PC-3 (cell line): Measurements from ENCODE around the gene SHF.

Experiments used
- CTCF ChIP-seq: fragments of 300-600 bp; sonication (generic); conservative IDR thresholded peaks from 2 replicates; pipeline ENCODE4 v1.5.1; 2017; ENCODE audit warnings: antibody characterized with exemption, low read depth, mild to moderate bottlenecking, low read length
- EZH2 ChIP-seq: fragments of 300-600 bp; sonication (generic); IDR thresholded peaks from one replicate; pipeline ENCODE4 v1.6.1; 2017; ENCODE audit warnings: antibody characterized with exemption, mild to moderate bottlenecking, low read length; ENCODE audit not compliant: unreplicated experiment
- EZH2phosphoT487 ChIP-seq: fragments of 300-600 bp; sonication (generic); IDR thresholded peaks from 2 replicates; pipeline ENCODE4 v1.6.1; 2018; ENCODE audit warnings: mild to moderate bottlenecking, antibody characterized with exemption, low read length, borderline replicate concordance

- TF ChIP-seq CTCF (no peak), EZH2 (no peak), EZH2phosphoT487 (no peak)
These were observed 32.0 kb downstream of the SHF start for GRCh38 chr15:45155739-45156138.
